IMR-90 (cell line): ENCODE data around the gene CYB5R3. TPM values are rescaled to one million over a fixed set of nuclear protein-coding genes. Genes with fewer than 3 reads are reported as not detected.

ENCODE experiments used
- ATAC-seq: fragments of 200-7000 bp; cut with Tn5 transposase; 2 replicates; pipeline ENCODE4 v1.9.1; 2020; ENCODE audit warnings: low read depth, mild to moderate bottlenecking, moderate library complexity
- BruUV-seq: library from RNA; stranded (reverse); fragments of 400-500 nt; replicated peaks from 2 replicates; lab custom pipeline; 2021; lab: Mats Ljungman, UMichigan
- CTCF ChIA-PET: fragments of 300-600 bp; formaldehyde crosslinking; extraction: SDS; loops from one replicate; lab custom pipeline; 2021; ENCODE audit warnings: antibody characterized with exemption; lab: Yijun Ruan, JAX
- POLR2A ChIA-PET: fragments of 300-600 bp; sonication (Branson Sonifier 250); formaldehyde crosslinking; loops from one replicate; lab custom pipeline; 2022; ENCODE audit warnings: antibody characterized with exemption; ENCODE audit not compliant: unreplicated experiment; lab: Charles Lee
- DNase-seq: peaks from one replicate; pipeline ENCODE4 v3.0.0; 2013
- H2AFZ ChIP-seq: replicated peaks from 2 replicates; pipeline ENCODE3; 2013; ENCODE audit warnings: low read length, mild to moderate bottlenecking; ENCODE audit not compliant: poor library complexity
- H2AK5ac ChIP-seq: 2 replicates; pipeline ENCODE4 v1.6.1; 2013; ENCODE audit warnings: low read depth, low read length, inconsistent platforms
- H2AK9ac ChIP-seq: replicated peaks from 2 replicates; pipeline ENCODE3; 2013; ENCODE audit warnings: mild to moderate bottlenecking, low read depth, low read length, moderate library complexity; ENCODE audit not compliant: poor library complexity
- H2BK120ac ChIP-seq: 2 replicates; pipeline ENCODE4 v1.6.1; 2013; ENCODE audit warnings: low read depth, low read length, inconsistent platforms
- H2BK15ac ChIP-seq: 3 replicates; pipeline ENCODE4 v1.6.1; 2013; ENCODE audit warnings: low read depth, low read length, inconsistent platforms
- H2BK20ac ChIP-seq: 2 replicates; pipeline ENCODE4 v1.6.1; 2013; ENCODE audit warnings: low read depth, mild to moderate bottlenecking, inconsistent platforms, low read length, moderate library complexity
- H2BK5ac ChIP-seq: 2 replicates; pipeline ENCODE4 v1.6.1; 2013; ENCODE audit warnings: mild to moderate bottlenecking, low read depth, low read length, inconsistent platforms; ENCODE audit not compliant: poor library complexity, severe bottlenecking
- H3K14ac ChIP-seq: replicated peaks from 2 replicates; pipeline ENCODE4 v1.6.1; 2013; ENCODE audit warnings: low read depth, low read length, inconsistent platforms
- H3K18ac ChIP-seq: 2 replicates; pipeline ENCODE4 v1.6.1; 2013; ENCODE audit warnings: low read depth, low read length, control low read depth
- H3K23ac ChIP-seq: 2 replicates; pipeline ENCODE4 v1.6.1; 2013; ENCODE audit warnings: low read depth, low read length, inconsistent platforms
- H3K27ac ChIP-seq: 2 replicates; pipeline ENCODE4 v1.5.1; 2013; ENCODE audit warnings: mild to moderate bottlenecking, control low read depth, low read length; ENCODE audit not compliant: insufficient read depth
- H3K27me3 ChIP-seq: 2 replicates; pipeline ENCODE4 v1.6.1; 2013; ENCODE audit warnings: low read length; ENCODE audit not compliant: control insufficient read depth, insufficient read depth
- H3K36me3 ChIP-seq: 2 replicates; pipeline ENCODE4 v1.6.1; 2013; ENCODE audit warnings: low read length, mixed read lengths; ENCODE audit not compliant: control insufficient read depth, insufficient read depth
- H3K4ac ChIP-seq: 2 replicates; pipeline ENCODE4 v1.6.1; 2013; ENCODE audit warnings: low read depth, low read length, inconsistent platforms
- H3K4me1 ChIP-seq: 2 replicates; pipeline ENCODE4 v1.6.1; 2013; ENCODE audit warnings: low read length, mixed read lengths; ENCODE audit not compliant: control insufficient read depth, insufficient read depth
- H3K4me2 ChIP-seq: 2 replicates; pipeline ENCODE4 v1.6.1; 2013; ENCODE audit warnings: low read depth, mild to moderate bottlenecking, control low read depth, low read length, moderate library complexity
- H3K4me3 ChIP-seq: 2 replicates; pipeline ENCODE4 v1.5.1; 2013; ENCODE audit warnings: low read depth, mild to moderate bottlenecking, control low read depth, low read length, moderate library complexity; ENCODE audit not compliant: insufficient read depth
- H3K56ac ChIP-seq: 2 replicates; pipeline ENCODE4 v1.6.1; 2013; ENCODE audit warnings: low read length, inconsistent platforms; ENCODE audit not compliant: insufficient read depth; ENCODE audit errors: extremely low read depth
- H3K79me1 ChIP-seq, 2 experiments: 2 replicates each; pipeline ENCODE4 v1.6.1; 2013; ENCODE audit warnings: low read length in 2 of 2, inconsistent platforms in 1 of 2, low read depth in 1 of 2
- H3K9ac ChIP-seq: 2 replicates; pipeline ENCODE4 v1.6.1; 2013; ENCODE audit warnings: low read depth, low read length, control low read depth
- H3K9me1 ChIP-seq: 2 replicates; pipeline ENCODE4 v1.6.1; 2013; ENCODE audit warnings: low read length, inconsistent platforms; ENCODE audit not compliant: insufficient read depth
- H3K9me3 ChIP-seq: 2 replicates; pipeline ENCODE4 v1.6.1; 2013; ENCODE audit warnings: low read length; ENCODE audit not compliant: control insufficient read depth, insufficient read depth
- H4K20me1 ChIP-seq: 2 replicates; pipeline ENCODE4 v1.6.1; 2013; ENCODE audit warnings: low read length, inconsistent platforms; ENCODE audit not compliant: insufficient read depth
- H4K5ac ChIP-seq: 2 replicates; pipeline ENCODE4 v1.6.1; 2013; ENCODE audit warnings: mild to moderate bottlenecking, low read depth, low read length, control low read depth
- H4K8ac ChIP-seq, 2 experiments: 2 replicates each; pipeline ENCODE4 v1.6.1; 2013; ENCODE audit warnings: low read depth in 2 of 2, low read length in 2 of 2, control low read depth in 1 of 2, inconsistent platforms in 1 of 2
- H4K91ac ChIP-seq: 2 replicates; pipeline ENCODE4 v1.6.1; 2013; ENCODE audit warnings: low read depth, low read length, inconsistent platforms; ENCODE audit not compliant: insufficient read depth
- CHD1 ChIP-seq: IDR thresholded peaks from 2 replicates; pipeline ENCODE4 v1.6.1; 2012; ENCODE audit warnings: low read depth, low read length, improper control_type of control experiment
- MAZ ChIP-seq: IDR thresholded peaks from 2 replicates; pipeline ENCODE4 v1.6.1; 2012; ENCODE audit warnings: low read depth, mild to moderate bottlenecking, low read length, improper control_type of control experiment, moderate library complexity, borderline replicate concordance
- NFE2L2 ChIP-seq: fragments of 150-350 bp; IDR thresholded peaks from 2 replicates; pipeline ENCODE4 v1.6.1; 2016; ENCODE audit warnings: low read depth, mild to moderate bottlenecking, low read length
- RAD21 ChIP-seq: IDR thresholded peaks from 2 replicates; pipeline ENCODE4 v1.6.1; 2012; ENCODE audit warnings: low read length, improper control_type of control experiment
- RCOR1 ChIP-seq: IDR thresholded peaks from 2 replicates; pipeline ENCODE4 v1.6.1; 2012; ENCODE audit warnings: mild to moderate bottlenecking, low read length, improper control_type of control experiment; ENCODE audit not compliant: insufficient replicate concordance
- SMC3 ChIP-seq: fragments of 150-350 bp; IDR thresholded peaks from 2 replicates; pipeline ENCODE4 v1.6.1; 2016; ENCODE audit warnings: low read depth, mild to moderate bottlenecking, antibody characterized with exemption, low read length, moderate library complexity
- WGBS, 2 experiments: methylation state at CpG; one replicate each; pipeline versions ENCODE4 v1.1.5 to v1.1.7; 2013; ENCODE audit warnings: missing lambda C conversion rate in 2 of 2; ENCODE audit not compliant: insufficient read length in 1 of 2; ENCODE audit errors: extremely low coverage in 2 of 2; 5-methylcytosine and 5-hydroxymethylcytosine counted together
- dilution Hi-C: fragments of 300-500 bp; cut with HindIII; formaldehyde crosslinking; loops from one replicate; pipeline ENCODE4 v1.14.3; 2018; ENCODE audit warnings: low sequenced_read_pairs; ENCODE audit not compliant: unreplicated experiment
- in situ Hi-C: fragments of 300-500 bp; cut with MboI; formaldehyde crosslinking; loops from 3 replicates; pipeline ENCODE4 v1.14.3; 2019; ENCODE audit warnings: low sequenced_read_pairs, inconsistent platforms, mixed read lengths
- intact Hi-C: fragments of 100-400 bp; cut with micrococcal nuclease; formaldehyde crosslinking; loops from 2 replicates; pipeline ENCODE4 v1.10.0; 2022
- polyA plus RNA-seq, 3 experiments: library from polyadenylated mRNA; depleted of rRNA; stranded (reverse); fragments of >200 nt; gene quantifications; 2 replicates each; pipeline ENCODE4 v1.2.3, GENCODE V29; 2012; ENCODE audit warnings: low replicate concordance in 1 of 3
- total RNA-seq: library from RNA; depleted of rRNA; stranded (reverse); fragments of >200 nt; gene quantifications from 2 replicates; pipeline ENCODE4 v1.2.3, GENCODE V29; 2012
- TF ChIP-seq, protein P1 (sequence below): conservative IDR thresholded peaks from 2 replicates; pipeline ENCODE4 v1.5.1; 2012; ENCODE audit warnings: mild to moderate bottlenecking, low read depth, low read length, improper control_type of control experiment
- TF ChIP-seq, protein P2 (sequence below): fragments of 150-350 bp; IDR thresholded peaks from 2 replicates; pipeline ENCODE4 v1.6.1; 2017; ENCODE audit warnings: mild to moderate bottlenecking, antibody characterized with exemption, low read length, low read depth

Gene CYB5R3
- total and polyA plus RNA-seq, 2 of the 4 experiments (the other 2 are of a cell fraction) = 44.1 to 362 TPM

DNA sequence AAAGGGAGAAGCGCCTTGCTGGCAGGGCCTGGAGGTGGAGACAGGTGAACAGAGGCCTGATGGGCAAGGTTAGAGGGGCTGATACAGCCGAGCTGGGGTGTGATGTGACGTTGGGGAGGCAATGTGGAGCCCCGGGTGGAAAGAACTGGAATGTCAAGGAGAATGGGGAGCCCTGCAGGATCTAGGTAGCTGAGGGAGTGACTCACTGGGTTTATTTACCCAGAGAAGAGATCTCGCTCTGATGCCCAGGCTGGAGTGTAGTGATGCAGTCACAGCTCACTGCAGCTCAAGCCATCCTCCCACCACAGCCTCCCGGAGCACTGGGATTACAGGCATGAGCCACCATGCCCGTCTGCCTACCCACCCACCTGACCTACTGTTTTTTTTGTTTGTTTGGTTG lies 1.9 kb upstream of the CYB5R3 start:
- Histone ChIP-seq H2BK15ac (no peak overlapping the region), H4K91ac (no peak overlapping the region), H3K9me3 (no peaks in the 10 kb centered on the region), H2BK5ac (no peak overlapping the region), H3K23ac (no peak overlapping the region), H3K9ac (no peak overlapping the region), H3K36me3 (no peaks in the 10 kb centered on the region), H3K14ac (no peak overlapping the region), H2AFZ (peak overlapping the region; percentile 57), H4K8ac (no peak overlapping the region), H2BK20ac (no peak overlapping the region), H3K9me1 (peaks cover 13% of the 10 kb centered on the region), H3K4me2 (no peak overlapping the region), H3K4me1 (peaks cover 22% of the 10 kb centered on the region), H3K56ac (no peak overlapping the region), H4K5ac (no peak overlapping the region), H3K27ac (no peak overlapping the region), H4K20me1 (peaks cover 25% of the 10 kb centered on the region), H3K4me3 (no peak overlapping the region), H3K79me1 (peaks cover 4 to 33% of the 10 kb centered on the region in 2 experiments; a peak in 2 of 4 replicates), H3K18ac (no peak overlapping the region), H2AK5ac (peak overlapping the region; percentile 22; the same call in 1 of the 2 replicates), H2AK9ac (no peak overlapping the region), H3K4ac (peak overlapping the region; percentile 15; the same call in 1 of the 2 replicates), H2BK120ac (no peak overlapping the region), H3K27me3 (no peaks in the 10 kb centered on the region)
- ChIA-PET POLR2A (no interaction called here), CTCF (no interaction called here)
- in situ Hi-C loops = loop anchor here (5.0 kb wide), 1 partner anchor 166 kb away; no protein-coding TSS in a partner anchor
- no peak for TF ChIP-seq NFE2L2
- no peak for TF ChIP-seq RAD21
- TF ChIP-seq RCOR1 = no peak
- TF ChIP-seq SMC3 = no peak
- no peak for TF ChIP-seq MAZ
- TF ChIP-seq, protein P1, sequence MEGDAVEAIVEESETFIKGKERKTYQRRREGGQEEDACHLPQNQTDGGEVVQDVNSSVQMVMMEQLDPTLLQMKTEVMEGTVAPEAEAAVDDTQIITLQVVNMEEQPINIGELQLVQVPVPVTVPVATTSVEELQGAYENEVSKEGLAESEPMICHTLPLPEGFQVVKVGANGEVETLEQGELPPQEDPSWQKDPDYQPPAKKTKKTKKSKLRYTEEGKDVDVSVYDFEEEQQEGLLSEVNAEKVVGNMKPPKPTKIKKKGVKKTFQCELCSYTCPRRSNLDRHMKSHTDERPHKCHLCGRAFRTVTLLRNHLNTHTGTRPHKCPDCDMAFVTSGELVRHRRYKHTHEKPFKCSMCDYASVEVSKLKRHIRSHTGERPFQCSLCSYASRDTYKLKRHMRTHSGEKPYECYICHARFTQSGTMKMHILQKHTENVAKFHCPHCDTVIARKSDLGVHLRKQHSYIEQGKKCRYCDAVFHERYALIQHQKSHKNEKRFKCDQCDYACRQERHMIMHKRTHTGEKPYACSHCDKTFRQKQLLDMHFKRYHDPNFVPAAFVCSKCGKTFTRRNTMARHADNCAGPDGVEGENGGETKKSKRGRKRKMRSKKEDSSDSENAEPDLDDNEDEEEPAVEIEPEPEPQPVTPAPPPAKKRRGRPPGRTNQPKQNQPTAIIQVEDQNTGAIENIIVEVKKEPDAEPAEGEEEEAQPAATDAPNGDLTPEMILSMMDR = no peak; the same call in 1 of the 2 replicates
- no peak for TF ChIP-seq CHD1
- TF ChIP-seq, protein P2, sequence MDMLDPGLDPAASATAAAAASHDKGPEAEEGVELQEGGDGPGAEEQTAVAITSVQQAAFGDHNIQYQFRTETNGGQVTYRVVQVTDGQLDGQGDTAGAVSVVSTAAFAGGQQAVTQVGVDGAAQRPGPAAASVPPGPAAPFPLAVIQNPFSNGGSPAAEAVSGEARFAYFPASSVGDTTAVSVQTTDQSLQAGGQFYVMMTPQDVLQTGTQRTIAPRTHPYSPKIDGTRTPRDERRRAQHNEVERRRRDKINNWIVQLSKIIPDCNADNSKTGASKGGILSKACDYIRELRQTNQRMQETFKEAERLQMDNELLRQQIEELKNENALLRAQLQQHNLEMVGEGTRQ = no peak
- DNase-seq (peak; percentile 69), ATAC-seq (peak; percentile 5; the same call in 1 of the 2 replicates)
- dilution Hi-C loops = no loop called here
- BruUV-seq = no TSS peak
- intact Hi-C loops = no loop called here
- 80% methylated on average over 2 of the region's 7 CpGs; no CpG with 5 or more reads in 1 of the 2 experiments for WGBS, 2 experiments
